DND-41 (cell line): ENCODE results near the gene DFFB.
A peak's percentile ranks its signal among the peaks of the same experiment; 100 is the strongest.
"Not testable (repeated sequence)": the region's sequence is repeated elsewhere in the genome, so short reads cannot be mapped to it uniquely, and the experiment has no call there.

ENCODE experiments used
- ATAC-seq: fragments of 200-7000 bp; cut with Tn5 transposase; 3 replicates; pipeline ENCODE4 v1.9.1; 2021; ENCODE audit warnings: low read depth; ENCODE audit not compliant: insufficient read depth
- DNase-seq: peaks from one replicate; pipeline ENCODE4 v3.0.0-alpha.2; 2020
- H2AFZ ChIP-seq: 2 replicates; pipeline ENCODE4 v1.6.0; 2012; ENCODE audit warnings: low read depth, low read length
- H3K27ac ChIP-seq: 2 replicates; pipeline ENCODE4 v1.5.1; 2012; ENCODE audit warnings: low read length, inconsistent platforms
- H3K27me3 ChIP-seq: fragments of 200-600 bp; sonication (generic); 2 replicates; pipeline ENCODE4 v1.6.0; 2012; ENCODE audit warnings: low read length, mild to moderate bottlenecking, inconsistent platforms; ENCODE audit not compliant: insufficient read depth, poor library complexity
- H3K36me3 ChIP-seq: 2 replicates; pipeline ENCODE4 v1.5.1; 2012; ENCODE audit warnings: low read length, inconsistent platforms; ENCODE audit not compliant: insufficient read depth
- H3K4me1 ChIP-seq: 2 replicates; pipeline ENCODE4 v1.5.1; 2012; ENCODE audit warnings: mild to moderate bottlenecking, low read length; ENCODE audit not compliant: insufficient read depth
- H3K4me2 ChIP-seq: 2 replicates; pipeline ENCODE4 v1.6.0; 2012; ENCODE audit warnings: mild to moderate bottlenecking, moderate library complexity, low read length, inconsistent platforms; ENCODE audit not compliant: insufficient read depth
- H3K4me3 ChIP-seq, 2 experiments: fragments of 200-600 bp in 1 of 2; shearing (Covaris generic) in 1 of 2; 2 replicates each; pipeline ENCODE4 v1.5.1; 2012 to 2016; ENCODE audit warnings: inconsistent platforms in 2 of 2, low read length in 2 of 2, mild to moderate bottlenecking in 2 of 2, low read depth in 1 of 2, moderate library complexity in 1 of 2
- H3K79me2 ChIP-seq: 2 replicates; pipeline ENCODE4 v1.6.0; 2012; ENCODE audit warnings: low read length, inconsistent platforms; ENCODE audit not compliant: insufficient read depth
- H3K9ac ChIP-seq: 2 replicates; pipeline ENCODE4 v1.6.0; 2012; ENCODE audit warnings: low read depth, mild to moderate bottlenecking, inconsistent platforms, low read length, moderate library complexity
- H3K9me3 ChIP-seq: 2 replicates; pipeline ENCODE4 v1.5.1; 2012; ENCODE audit warnings: low read length, moderate library complexity, mild to moderate bottlenecking, inconsistent platforms; ENCODE audit not compliant: insufficient read depth, severe bottlenecking
- H4K20me1 ChIP-seq: 2 replicates; pipeline ENCODE4 v1.6.0; 2012; ENCODE audit warnings: low read length; ENCODE audit not compliant: insufficient read depth
- EZH2 ChIP-seq: IDR thresholded peaks from 3 replicates; pipeline ENCODE4 v1.6.1; 2012; ENCODE audit warnings: borderline replicate concordance, low read depth, mild to moderate bottlenecking, moderate library complexity, low read length, inconsistent platforms; ENCODE audit not compliant: severe bottlenecking
- TF ChIP-seq, protein P1 (sequence below): IDR thresholded peaks from 2 replicates; pipeline ENCODE4 v1.5.1; 2012; ENCODE audit warnings: borderline replicate concordance, low read length, moderate library complexity, mild to moderate bottlenecking; ENCODE audit not compliant: poor library complexity, severe bottlenecking; ENCODE audit errors: extremely low read depth

The DFFB gene, protein sequence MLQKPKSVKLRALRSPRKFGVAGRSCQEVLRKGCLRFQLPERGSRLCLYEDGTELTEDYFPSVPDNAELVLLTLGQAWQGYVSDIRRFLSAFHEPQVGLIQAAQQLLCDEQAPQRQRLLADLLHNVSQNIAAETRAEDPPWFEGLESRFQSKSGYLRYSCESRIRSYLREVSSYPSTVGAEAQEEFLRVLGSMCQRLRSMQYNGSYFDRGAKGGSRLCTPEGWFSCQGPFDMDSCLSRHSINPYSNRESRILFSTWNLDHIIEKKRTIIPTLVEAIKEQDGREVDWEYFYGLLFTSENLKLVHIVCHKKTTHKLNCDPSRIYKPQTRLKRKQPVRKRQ

DNA sequence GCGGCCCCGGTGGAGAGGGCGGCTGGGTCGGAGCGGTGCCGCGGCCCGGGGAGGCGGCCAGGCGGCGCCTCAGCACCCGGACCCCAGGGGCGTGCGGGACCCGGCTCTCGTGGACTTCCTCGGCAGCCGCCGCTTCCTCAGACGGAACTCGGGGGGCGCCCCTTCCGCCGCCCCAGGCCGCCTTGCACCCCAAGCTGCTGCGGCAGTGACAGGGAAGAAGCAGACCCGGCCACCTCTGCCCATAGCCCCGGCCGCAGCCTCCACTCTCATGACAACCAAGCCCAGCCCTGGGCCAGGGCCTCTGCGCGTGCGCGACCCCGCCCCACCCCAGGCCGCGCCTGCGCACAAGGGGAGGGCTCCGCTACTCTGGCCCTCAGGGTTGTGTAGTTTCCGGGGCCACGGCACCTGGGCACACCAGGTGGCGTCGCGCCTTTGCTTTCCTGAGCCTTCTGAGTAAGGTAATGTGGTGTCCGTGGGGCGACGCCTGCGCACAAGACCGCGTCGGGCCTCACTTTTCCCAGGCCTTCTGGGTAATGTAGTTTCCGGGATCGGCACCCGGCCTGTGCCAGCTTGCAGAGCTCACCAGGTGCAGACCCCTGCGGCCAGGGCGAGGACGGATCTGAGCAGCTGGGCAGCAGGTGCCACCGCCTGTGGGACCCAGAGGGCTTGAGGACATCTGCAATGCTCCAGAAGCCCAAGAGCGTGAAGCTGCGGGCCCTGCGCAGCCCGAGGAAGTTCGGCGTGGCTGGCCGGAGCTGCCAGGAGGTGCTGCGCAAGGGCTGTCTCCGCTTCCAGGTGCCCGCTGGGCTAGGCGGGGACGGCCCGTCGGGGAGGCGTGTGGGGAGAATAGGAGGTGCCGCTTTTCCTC is at the start of gene DFFB, which contains the start of gene CEP104:
DFFB (plus strand) TSS at position 554 of the 868 bp plus-strand sequence; CDS start at position 682, 128 bp downstream.
CEP104 (minus strand) TSS at position 289 of the 868 bp plus-strand sequence. CDS start 4,804 bp downstream, outside the sequence.
- H3K79me2 ChIP-seq: peaks cover 58% of the 10 kb centered on the region
- peak within 1 kb of the TSS; percentile 83 for H3K9ac ChIP-seq
- ATAC-seq (peak; percentile 87), DNase-seq (peak; percentile 89)
- TF ChIP-seq, protein P1, sequence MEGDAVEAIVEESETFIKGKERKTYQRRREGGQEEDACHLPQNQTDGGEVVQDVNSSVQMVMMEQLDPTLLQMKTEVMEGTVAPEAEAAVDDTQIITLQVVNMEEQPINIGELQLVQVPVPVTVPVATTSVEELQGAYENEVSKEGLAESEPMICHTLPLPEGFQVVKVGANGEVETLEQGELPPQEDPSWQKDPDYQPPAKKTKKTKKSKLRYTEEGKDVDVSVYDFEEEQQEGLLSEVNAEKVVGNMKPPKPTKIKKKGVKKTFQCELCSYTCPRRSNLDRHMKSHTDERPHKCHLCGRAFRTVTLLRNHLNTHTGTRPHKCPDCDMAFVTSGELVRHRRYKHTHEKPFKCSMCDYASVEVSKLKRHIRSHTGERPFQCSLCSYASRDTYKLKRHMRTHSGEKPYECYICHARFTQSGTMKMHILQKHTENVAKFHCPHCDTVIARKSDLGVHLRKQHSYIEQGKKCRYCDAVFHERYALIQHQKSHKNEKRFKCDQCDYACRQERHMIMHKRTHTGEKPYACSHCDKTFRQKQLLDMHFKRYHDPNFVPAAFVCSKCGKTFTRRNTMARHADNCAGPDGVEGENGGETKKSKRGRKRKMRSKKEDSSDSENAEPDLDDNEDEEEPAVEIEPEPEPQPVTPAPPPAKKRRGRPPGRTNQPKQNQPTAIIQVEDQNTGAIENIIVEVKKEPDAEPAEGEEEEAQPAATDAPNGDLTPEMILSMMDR: peak; percentile 50
- no peak for TF ChIP-seq EZH2
- H3K36me3 ChIP-seq: peaks cover 1% of the 10 kb centered on the region
- peak within 1 kb of the TSS; percentile 62 to 93 for H3K4me3 ChIP-seq
- H3K27ac ChIP-seq: peak within 1 kb of the TSS; percentile 80
- H3K27me3 ChIP-seq: no peaks in the 10 kb centered on the region
- peak within 1 kb of the TSS; percentile 77 for H2AFZ ChIP-seq
- H4K20me1 ChIP-seq: peaks cover 14% of the 10 kb centered on the region; the same call in 1 of the 2 replicates
- H3K9me3 ChIP-seq: no peaks in the 10 kb centered on the region
- H3K4me2 ChIP-seq: peak within 1 kb of the TSS; percentile 98
- peaks cover 34% of the 10 kb centered on the region for H3K4me1 ChIP-seq

DNA sequence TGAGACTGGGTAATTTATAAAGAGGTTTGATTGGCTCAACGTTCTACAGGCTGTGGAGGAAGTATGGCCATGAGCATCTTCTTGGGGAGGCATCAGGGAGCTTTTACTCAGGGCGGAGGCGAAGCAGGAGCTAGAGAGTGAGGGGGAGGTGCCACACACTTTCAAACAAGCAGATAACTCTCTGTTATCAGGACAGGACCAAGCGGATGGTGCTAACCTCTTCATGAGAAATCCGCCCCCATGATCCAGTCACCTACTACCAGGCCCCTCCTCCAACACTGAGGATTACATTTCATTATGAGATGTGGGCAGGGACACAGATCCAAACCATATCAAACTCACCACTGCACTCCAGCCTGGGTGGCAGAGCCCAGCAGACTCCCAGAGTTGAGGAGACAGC is 49.5 kb upstream of the DFFB start:
- no peaks in the 10 kb centered on the region for H3K79me2 ChIP-seq
- no peaks in the 10 kb centered on the region for H3K36me3 ChIP-seq
- ATAC-seq (no peak), DNase-seq (no peak)
- peaks cover 7% of the 10 kb centered on the region for H3K9me3 ChIP-seq
- no peak overlapping the region for H3K4me2 ChIP-seq
- H3K9ac ChIP-seq: no peak overlapping the region
- no peaks in the 10 kb centered on the region for H3K27me3 ChIP-seq
- no peak overlapping the region for H3K4me3 ChIP-seq
- H3K4me1 ChIP-seq: no peaks in the 10 kb centered on the region
- no peaks in the 10 kb centered on the region for H4K20me1 ChIP-seq
- H3K27ac ChIP-seq: no peak overlapping the region
- TF ChIP-seq EZH2: no peak
- TF ChIP-seq, protein P1: no peak
- no peak overlapping the region for H2AFZ ChIP-seq

DNA sequence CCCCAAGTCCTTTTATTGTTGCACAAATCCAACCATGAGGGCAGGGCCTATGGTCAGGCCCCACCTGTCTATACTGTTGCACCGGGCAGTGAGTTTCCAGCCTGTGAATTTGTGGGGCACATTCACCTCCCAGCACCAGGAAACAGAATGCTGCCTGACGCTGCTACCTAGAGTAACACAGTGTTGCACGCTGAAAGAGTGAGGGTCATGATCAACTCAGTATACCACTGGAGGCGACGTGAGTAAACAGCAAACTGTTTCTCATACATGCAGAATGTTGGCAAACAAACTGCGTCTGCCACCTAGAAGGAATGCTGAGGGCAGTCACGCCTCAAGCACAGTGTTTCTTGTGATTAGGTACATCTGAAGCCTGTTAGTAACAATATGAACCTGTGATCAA is 47.6 kb upstream of the DFFB start:
- Histone ChIP-seq H2AFZ (no peak overlapping the region), H3K27me3 (no peaks in the 10 kb centered on the region), H3K4me2 (no peak overlapping the region), H3K4me1 (no peaks in the 10 kb centered on the region), H3K9me3 (peaks cover 7% of the 10 kb centered on the region), H3K36me3 (0 out of 2 replicates have a peak, but pooled peaks cover 7% of the 10 kb centered on the region), H3K79me2 (no peaks in the 10 kb centered on the region), H4K20me1 (no peaks in the 10 kb centered on the region), H3K4me3 (no peak overlapping the region), H3K27ac (no peak overlapping the region), H3K9ac (no peak overlapping the region)
- TF ChIP-seq, protein P1: no peak
- no peak for TF ChIP-seq EZH2
- ATAC-seq (no peak), DNase-seq (no peak)

DNA sequence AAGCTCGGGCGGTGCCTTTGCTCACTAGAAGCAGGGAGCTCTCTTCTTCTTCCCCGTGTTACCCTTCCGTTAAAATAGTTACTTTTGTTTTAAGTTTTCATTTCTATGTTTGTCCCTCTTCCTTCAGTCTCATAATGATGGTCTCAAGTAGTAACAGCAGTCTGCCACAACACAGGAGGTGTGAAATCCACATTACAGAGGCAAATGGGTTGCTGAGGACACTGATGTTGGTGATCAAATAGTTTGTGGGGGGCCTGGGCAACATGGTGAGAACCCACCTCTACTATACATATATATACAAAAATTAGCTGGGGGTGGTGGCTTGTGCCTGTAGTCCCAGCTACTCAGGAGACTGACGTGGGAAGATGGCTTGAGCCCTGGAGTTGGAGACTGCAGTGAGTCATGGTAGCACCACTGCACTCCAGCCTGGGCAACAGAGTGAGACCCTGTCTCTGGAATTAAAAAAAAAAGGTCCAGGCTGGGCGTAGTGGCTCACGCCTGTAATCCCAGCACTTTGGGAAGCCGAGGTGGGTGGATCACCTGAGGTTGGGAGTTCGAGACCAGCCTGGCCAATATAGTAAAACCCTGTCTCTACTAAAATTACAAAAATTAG is 47.0 kb upstream of the DFFB start:
- H3K4me3 ChIP-seq, DNase-seq, H2AFZ ChIP-seq, H3K4me2 ChIP-seq, ATAC-seq, H3K9ac ChIP-seq, H3K4me1 ChIP-seq, H3K27ac ChIP-seq, H3K79me2 ChIP-seq, H3K9me3 ChIP-seq, H3K27me3 ChIP-seq, H4K20me1 ChIP-seq: not testable (repeated sequence)
- H3K36me3 ChIP-seq: peaks cover 12% of the 10 kb centered on the region
